LNCaP clone FGC (cell line): ENCODE measurements around the gene ARPC1A.
"Not testable (repeated sequence)": the region's sequence is repeated elsewhere in the genome, so short reads cannot be mapped to it uniquely, and the experiment has no call there.

Experiments
- DNase-seq: peaks from one replicate; pipeline ENCODE4 v3.0.0-alpha.2; 2011; ENCODE audit warnings: low read depth
- H3K4me3 ChIP-seq: 2 replicates; pipeline ENCODE4 v1.5.1; 2011; ENCODE audit warnings: mild to moderate bottlenecking, low read depth, low read length, control low read depth
- TF ChIP-seq, protein P1 (sequence below): IDR thresholded peaks from 2 replicates; pipeline ENCODE4 v1.5.1; 2012; ENCODE audit warnings: mild to moderate bottlenecking; ENCODE audit not compliant: control insufficient read depth, insufficient read depth; ENCODE audit errors: extremely low read depth

ARPC1A gene

DNA sequence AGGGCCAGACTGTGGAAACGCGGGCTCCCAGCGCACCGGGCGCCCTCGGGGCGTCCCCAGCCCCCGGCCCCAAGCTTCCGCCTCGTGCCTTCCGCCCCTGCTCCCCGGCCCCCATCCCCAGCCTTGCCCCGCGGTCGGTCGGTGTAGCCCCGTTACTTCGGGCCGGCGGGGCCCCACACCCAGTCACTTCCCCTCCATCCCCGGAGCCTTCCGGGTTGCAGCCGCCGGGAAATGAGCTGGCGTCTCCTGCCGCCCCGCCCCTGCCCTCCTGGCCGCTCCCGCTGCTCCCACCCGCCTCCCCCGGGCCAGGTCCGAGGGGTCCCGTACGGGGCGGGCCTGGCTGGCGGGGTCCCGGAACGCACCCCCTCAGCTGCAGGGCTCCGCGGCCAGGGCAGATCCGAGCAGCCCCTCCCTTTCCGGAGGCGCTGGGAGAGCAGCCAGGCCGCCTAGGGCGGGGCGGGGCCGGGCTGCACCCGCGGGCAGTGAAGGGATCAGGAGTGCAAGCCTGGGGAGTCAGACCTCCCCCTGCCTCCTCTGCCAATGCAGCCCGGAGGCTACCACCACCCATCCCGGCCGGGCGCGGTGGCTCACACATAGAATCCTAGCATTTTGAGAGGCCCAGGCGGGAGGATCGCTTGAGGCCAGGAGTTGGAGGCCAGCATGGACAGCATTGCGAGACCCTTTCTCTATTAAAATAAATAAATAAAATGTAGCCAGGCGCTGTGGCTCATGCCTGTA is 49.5 kb downstream of the ARPC1A start:
- no peak for DNase-seq
- TF ChIP-seq, protein P1, sequence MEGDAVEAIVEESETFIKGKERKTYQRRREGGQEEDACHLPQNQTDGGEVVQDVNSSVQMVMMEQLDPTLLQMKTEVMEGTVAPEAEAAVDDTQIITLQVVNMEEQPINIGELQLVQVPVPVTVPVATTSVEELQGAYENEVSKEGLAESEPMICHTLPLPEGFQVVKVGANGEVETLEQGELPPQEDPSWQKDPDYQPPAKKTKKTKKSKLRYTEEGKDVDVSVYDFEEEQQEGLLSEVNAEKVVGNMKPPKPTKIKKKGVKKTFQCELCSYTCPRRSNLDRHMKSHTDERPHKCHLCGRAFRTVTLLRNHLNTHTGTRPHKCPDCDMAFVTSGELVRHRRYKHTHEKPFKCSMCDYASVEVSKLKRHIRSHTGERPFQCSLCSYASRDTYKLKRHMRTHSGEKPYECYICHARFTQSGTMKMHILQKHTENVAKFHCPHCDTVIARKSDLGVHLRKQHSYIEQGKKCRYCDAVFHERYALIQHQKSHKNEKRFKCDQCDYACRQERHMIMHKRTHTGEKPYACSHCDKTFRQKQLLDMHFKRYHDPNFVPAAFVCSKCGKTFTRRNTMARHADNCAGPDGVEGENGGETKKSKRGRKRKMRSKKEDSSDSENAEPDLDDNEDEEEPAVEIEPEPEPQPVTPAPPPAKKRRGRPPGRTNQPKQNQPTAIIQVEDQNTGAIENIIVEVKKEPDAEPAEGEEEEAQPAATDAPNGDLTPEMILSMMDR: no peak

DNA sequence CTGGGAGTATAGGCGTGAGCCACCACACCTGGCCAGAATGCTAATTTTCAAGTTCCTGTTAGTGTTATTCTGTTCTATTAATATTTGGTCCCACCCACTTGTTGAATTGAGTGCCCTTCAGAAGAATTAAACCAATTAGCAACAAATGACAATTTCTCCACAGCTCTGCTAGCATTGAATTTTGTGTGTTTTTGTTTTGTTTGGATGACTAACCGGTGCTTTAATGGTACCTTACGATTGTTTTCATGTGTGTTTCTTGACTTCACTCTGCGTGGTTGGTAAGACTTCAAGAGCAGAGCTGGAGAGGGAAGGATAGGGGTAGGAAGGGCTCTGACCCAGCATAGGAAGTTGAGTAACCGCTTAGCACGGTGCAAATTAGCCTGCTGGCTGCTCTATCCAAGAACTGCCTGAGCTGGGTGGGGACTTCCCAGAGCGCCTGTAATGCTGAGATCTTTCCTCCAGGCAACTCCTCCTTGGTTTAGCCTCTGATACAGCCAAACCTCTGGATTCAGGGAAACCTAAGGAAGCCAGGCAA is 53.4 kb downstream of the ARPC1A start:
- no peak for DNase-seq
- H3K4me3 ChIP-seq: no peak overlapping the region
- TF ChIP-seq, protein P1: no peak

More for the DNA sequence above, 49.5 kb downstream of the ARPC1A start:
- peak overlapping the region; percentile 72 for H3K4me3 ChIP-seq

DNA sequence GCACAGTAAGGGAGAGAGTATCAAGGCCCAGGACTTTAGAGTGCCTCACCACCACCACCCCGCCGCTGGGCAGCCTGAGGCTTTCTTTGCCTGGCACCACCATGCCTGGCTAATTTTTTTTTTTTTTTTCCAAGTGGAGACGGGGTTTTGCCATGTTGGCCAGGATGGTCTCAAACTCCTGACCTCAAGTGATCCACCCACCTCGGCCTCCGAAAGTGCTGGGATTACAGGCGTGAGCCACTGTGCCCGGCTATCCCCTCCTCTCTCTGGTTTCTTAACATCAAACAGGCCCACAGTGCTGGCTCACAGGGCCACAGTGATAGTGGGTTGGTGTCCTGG is 54.0 kb downstream of the ARPC1A start:
- H3K4me3 ChIP-seq, DNase-seq: not testable (repeated sequence)

DNA sequence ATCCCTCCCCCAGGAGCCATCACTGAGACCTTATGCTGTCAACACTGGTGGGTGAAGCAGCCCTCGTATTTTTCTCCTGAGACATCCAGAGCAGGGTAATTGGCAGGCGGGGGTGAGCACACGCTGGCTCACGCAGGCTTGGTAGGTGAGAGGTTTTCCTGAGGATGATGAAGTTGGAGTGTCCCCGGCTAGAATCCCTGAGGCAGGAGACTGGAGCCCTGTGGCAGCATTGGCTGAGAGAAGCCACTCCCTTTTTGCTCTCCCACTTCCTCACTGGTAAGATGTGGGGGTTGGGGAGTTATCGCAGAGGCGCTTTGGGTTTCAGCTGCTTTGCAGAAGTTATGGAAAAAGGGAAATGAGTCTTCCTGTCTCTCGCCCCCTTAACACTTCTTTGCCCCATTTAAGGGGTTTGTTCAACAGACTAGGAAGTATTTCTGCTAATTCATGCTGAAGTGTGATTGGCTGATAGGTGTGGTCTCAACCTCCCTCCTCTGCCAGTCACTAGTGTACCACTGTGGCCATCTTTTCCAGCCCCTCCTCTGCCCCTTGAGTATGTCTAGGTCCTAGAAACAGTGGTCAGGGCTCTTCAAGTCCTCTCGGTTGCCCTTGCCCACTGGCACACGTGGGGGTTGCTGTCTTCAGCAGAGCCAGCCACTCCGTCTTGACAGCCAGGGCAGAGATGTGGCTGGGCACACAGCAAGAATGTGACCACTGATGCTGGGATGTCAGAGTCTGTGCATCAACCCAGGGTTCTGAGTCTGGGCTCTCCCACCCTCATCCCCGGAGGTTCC is 54.5 kb downstream of the ARPC1A start:
- DNase-seq: no peak

DNA sequence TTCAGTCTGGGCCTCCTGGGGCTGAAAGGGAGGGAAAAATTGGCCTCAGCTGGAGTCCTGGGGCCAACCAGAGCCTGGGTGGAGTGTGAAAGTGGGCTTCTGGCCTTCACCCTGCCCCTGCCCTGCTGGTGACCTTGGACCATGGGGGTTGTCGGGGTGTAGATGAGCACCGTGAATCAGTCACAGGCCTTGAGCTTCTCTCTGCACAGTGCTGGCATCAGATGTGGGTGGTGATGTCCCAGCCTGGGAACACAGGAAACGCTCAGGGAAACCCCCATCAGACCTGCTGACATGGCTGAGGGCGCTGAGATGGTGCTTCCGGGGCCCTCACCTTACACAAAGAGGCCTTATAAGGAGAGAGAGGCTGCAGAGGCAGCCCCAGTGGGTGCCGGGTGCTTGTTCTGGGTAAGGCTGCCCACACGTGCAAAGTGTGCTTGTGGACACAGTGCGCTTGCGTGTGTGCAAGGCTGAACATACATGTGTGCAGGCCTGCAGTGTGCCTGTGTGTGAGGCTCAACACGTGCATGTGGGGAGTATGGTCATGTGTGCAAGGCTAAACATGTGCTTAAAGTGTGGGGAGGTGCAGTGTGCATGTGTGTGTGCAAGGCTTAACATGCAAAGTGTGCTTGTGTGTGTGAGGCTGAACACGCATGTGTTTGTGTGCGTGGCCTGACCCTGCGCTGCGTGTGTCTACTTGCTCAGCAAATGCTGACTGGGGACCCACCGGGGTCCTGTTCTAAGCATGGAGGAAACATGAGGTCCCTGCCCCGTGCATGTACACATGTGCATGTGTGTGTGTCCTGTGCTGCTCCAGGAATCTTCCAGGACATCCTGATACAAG is 55.3 kb downstream of the ARPC1A start:
- no peak overlapping the region for H3K4me3 ChIP-seq
- TF ChIP-seq, protein P1: no peak
- DNase-seq: no peak

More for the DNA sequence above, 54.5 kb downstream of the ARPC1A start:
- no peak overlapping the region for H3K4me3 ChIP-seq
- TF ChIP-seq, protein P1: no peak

DNA sequence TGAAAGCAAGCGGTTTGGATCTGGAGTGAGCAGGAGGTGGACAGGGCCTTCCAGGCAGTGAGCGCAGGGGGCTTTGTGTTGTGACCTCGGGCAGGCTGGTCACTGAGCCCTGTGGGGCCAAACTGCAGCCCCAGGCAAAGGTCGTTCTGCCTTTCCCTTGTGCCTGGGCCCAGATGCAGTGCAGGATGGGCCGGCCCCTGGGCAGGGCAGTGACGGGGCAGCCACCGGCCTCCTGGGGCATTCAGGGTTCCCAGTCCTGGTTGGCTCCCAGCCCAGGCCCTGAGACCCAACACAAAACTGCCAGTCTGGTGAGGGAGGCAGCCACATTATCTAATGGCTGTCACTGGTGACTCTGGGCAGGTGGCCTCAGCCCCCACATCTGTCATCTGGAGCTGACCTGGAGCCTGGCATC is 56.0 kb downstream of the ARPC1A start:
- H3K4me3 ChIP-seq: no peak overlapping the region
- no peak for DNase-seq
- TF ChIP-seq, protein P1: no peak

DNA sequence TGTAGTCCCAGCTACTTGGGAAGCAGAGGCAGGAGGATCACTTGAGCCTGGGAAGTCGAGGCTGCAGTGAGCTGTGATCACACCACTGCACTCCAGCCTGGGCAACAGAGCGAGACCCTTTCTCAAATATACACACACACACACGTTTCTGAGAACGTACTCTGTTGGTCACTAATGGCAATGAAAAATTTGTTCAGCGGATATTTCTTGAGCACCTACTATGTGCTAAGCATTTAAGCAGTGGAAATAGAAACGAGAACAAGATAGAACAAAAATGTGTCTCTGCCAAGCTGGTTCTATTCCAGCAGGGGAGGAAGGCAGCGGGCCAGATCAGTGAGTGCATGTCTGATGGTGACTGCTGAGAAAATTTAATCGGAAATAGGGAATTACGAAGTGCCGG is 57.5 kb downstream of the ARPC1A start:
- DNase-seq: no peak
- TF ChIP-seq, protein P1: no peak
- no peak overlapping the region for H3K4me3 ChIP-seq
